Right ventricle myocardium superior (tissue), 1 donor: ENCODE results near the gene ECHS1. TPM values are rescaled to one million over a fixed set of nuclear protein-coding genes. Genes with fewer than 3 reads are reported as not detected.
"Not testable (repeated sequence)": the region's sequence is repeated elsewhere in the genome, so short reads cannot be mapped to it uniquely, and the experiment has no call there.

Experiments
- ATAC-seq: fragments of 200-7000 bp; cut with Tn5 transposase; one replicate; pipeline ENCODE4 v1.9.1; 2020; ENCODE audit warnings: mild to moderate bottlenecking; ENCODE audit not compliant: poor library complexity
- DNase-seq: peaks from one replicate; pipeline ENCODE4 v3.0.0-alpha.2; 2020
- intact Hi-C: fragments of 100-400 bp; cut with DNase I; formaldehyde crosslinking; loops from one replicate; pipeline ENCODE4 v1.11.2; 2022
- total RNA-seq: library from RNA; stranded (reverse); fragmentation: NEBNext Ultra II Directional; extraction: Animal tissue kit (Norgen Biotek cat#: 25700); gene quantifications from one replicate; pipeline ENCODE4 v1.2.1, GENCODE V29; 2021
- donor health status: DM: no; HTN: yes; CAD: no; lungs with severe emphysema.

Gene ECHS1
- total RNA-seq, 1 donor from 2014 or later: 239 TPM

DNA sequence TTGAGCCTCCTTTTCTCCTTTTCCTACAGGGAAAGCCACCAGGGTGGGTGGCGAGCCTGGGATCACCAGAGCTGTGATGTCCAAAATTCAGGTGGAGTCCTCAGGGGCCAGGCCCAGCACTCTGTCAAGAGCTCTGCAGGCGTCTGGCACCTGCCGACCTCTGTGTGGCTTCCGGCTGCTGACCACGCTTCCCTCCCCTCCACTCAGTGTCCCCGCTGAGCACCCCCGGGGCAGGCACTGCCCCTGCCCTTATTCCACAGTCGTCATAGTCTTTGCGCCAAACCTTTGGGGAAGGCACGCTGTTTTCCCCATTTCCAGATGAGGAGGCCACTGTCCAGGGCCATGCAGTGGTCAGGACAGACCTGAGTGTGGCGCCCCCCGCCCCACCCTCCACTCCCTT, 28.3 kb upstream of the ECHS1 start:
- intact Hi-C loops: no loop called here
- ATAC-seq (no peak), DNase-seq (no peak)

DNA sequence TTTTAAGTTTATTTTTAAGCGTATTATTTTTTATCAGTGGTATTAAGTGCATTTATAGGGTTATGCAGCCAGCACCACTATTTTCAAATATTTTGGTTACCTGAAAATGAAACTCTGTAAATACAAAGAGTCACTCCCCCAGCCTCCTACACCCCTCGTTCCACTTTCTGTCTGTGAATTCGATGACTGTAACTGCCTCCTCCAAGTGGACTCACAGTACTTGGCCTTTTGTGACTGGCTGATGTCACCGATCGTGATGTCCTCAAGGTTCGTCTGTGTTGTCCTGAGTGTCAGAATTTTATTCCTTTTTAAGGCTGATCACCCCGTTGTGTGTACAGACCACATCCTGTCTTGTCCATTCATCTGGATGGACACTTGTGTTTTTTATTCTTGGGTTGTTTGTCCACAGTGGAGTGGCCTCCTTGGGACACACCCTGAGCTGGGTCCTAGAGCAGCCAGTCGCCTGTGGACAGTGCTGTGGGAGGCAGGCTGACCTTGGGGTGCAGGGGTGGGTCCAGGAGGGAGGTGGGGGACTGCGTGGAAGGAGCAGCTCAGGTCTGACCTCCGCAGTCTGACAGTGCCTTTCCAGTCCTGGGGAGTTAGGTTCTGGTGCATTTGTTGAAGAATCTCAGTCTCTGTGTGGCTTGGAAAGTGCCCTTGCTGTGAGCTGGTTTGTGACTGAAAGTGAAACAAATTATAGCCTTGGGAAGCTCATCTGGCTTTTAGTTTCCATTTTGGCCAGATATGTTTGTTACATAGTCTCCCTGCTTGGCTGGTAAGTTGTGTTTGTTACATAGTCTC, 27.7 kb upstream of the ECHS1 start:
- DNase-seq (no peak), ATAC-seq (no peak)
- intact Hi-C loops: no loop called here

DNA sequence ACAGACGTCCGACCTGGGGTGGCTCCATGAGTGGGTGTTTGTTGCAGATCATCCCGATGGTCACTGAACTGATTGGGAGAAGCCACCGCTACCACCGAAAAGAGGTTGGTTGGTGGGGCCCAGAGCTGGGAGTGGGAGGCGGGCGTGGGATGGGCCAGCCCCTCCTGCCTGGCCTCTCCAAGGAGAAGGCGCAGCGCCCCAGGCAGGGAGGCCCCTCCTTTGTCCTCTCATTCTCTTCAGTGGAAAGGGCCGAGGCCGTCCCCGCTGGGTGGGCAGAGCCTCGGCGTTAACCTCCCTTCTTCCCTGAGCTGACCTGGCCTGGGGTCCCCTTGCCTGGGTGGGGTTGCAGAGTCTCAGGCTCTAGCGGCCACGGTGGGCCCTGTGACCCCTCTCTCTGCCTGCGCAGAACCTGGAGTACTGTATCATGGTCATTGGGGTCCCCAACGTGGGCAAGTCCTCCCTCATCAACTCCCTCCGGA, 26.0 kb upstream of the ECHS1 start:
- no peak for DNase-seq
- intact Hi-C loops: no loop called here
- ATAC-seq: no peak

DNA sequence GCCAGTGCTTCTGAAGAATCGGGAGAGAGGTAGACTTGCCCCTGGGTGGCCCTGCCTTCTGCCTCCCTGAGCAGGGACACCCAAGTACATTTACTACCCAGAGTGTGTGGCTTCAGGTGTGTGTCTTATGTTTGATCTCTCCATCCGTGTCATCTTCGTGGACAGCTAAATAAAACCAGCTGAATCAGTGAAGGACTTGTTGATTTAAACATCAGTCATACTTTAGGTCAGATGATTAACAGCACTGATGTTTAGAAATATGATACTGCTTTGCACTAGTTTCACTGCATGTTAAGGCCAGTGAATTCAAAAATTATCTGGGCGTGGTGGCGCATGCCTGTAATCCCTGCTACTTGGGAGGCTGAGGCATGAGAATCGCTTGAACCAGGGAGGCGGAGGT, 24.8 kb upstream of the ECHS1 start:
- DNase-seq (no peak), ATAC-seq (no peak)
- intact Hi-C loops: no loop called here

DNA sequence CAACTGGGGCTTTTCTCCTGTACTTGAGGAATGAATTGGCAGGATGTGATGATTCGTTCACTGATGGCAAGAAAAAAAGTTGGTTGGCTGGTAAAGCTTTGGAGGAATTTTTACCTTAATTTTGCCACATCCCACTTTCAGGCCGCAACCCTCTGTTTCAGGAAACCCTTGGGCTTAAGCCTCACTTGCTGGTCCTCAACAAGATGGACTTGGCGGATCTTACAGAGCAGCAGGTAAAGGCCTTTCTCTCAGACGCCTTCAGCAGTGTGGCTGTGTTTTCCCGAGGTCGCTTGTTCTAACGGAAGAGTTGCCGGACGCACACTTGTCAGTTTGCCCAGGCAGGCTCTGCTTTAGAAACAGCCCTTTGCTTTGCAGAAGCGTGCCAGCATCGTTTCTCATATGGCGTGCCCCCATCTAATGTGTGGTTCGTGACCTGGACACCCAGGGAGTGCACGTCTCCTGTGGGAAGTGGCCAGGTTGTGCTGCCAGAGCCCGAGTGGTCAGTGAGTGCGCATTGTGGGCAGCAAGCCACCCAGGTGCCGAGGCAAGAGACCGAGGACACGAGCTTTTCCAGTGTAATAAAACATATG, 23.0 kb upstream of the ECHS1 start:
- DNase-seq: no peak
- no peak for ATAC-seq
- intact Hi-C loops: no loop called here

DNA sequence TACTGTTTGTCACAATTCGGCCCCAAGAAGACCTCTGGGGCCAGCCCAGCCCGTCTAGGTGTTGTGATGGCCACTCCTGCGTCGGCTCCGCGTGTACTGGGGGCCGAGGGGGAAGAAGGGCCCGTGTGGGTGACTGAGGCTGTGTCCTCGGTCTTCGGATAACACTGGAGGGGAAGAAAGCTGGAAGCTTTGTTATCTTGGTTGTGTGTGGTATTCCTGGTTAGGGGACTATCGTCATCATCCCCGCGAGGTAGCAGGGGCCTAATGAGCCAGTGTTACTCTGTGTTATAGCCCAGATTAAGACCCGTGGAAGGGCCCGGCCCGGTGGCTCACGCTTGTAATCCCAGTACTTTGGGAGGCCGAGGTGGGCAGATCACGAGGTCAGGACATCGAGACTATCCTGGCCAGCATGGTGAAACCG, 21.7 kb upstream of the ECHS1 start:
- intact Hi-C loops: no loop called here
- DNase-seq (no peak), ATAC-seq (no peak)

DNA sequence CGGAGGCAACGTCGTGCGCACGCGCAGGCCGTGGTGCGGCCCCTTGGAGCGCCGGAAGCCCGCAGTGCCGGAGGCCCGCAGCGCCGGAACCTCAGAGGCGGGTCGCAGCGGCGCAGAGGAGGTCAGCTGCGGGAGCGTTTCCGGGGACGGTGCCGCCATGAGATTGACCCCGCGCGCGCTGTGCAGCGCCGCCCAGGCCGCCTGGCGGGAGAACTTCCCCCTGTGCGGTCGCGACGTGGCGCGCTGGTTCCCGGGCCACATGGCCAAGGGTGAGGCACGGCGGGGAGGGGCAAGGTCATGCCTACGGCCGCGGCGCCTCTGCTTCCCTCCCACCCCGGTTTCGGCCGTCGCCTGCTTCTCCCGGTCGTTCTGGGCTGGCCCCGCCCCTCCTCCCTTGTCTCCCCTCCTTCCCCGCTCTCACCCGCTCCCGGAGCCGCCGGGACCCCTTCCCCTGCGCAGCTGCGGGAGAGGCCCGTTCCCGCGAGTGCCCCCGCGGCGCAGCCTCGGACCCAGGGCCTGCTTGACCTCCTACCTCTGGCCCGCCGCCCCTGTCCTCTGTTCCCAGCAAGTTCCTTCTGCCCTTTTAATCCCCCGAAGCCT, 21.0 kb upstream of the ECHS1 start, which contains the start of gene MTG1:
TSS of gene MTG1 (plus strand) at position 94 of the 600 bp plus-strand sequence. CDS start at position 158, 64 bp downstream.
- DNase-seq (peak; percentile 97), ATAC-seq (peak; percentile 98)
- intact Hi-C loops: no loop called here

DNA sequence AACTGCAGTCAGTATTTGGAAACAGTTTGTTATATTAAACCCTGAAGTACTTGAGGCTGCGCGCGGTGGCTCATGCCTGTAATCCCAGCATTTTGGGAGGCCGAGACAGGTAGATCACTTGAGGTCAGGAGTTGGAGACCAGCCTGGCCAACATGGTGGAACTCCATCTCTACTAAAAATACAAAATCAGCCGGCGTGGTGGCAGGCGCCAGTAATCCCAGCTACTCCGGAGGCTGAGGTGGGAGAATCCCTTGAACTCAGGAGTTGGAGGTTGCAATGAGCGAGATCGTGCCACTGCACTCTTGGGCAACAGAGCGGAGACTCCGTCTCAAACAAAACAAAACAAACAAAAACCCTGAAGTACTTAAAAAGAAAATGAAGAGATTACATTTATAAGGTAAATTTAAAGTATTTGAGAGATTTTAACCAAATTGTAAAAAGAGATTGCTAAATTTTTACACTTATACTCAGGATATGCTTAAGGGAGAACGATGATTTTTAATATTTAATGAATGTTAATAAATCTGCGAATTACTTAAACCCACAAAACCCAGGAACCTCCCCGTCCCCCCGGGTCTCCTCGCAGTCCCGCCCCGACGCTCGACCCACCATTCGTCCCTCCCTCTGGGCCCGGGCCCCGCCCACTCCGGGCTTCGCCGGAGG, 20.4 kb upstream of the ECHS1 start:
- ATAC-seq: no peak
- intact Hi-C loops: no loop called here
- no peak for DNase-seq

DNA sequence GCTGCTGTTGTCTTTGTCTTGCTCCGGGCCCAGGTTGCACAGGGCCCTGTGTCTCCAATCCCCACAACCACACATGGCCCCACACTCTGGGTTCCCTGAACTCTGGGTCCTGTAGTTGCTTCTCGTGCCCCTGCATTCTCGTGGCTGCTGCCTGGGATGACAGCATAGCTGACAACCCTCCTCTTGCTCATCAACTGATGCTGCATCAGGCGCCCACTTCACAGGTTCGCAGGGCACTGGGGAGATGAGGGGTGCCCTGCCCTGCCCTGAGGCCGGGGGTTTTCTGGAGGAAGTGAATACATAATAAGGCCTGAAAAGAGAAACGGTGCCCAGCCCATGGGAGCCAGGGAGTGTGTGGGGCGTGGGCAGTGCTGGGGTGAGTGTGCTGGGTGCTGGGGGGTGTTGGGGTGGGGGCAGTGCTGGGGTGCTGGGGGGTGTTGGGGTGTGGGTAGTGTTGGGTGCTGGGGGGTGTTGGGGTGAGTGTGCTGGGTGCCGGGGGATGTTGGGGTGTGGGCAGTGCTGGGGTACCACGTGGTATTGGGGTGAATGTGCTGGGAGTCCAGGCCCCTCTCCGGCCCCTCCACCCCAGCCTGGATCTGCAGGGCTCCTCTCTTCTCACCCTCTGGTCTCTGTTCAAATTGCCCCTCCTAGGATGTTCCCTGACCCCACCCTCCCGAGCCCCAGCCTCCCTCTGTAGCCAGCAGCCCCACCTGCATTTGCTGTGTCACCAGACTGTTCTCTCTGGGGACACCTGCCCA, 18.8 kb upstream of the ECHS1 start:
- ATAC-seq: no peak
- intact Hi-C loops: no loop called here
- no peak for DNase-seq

DNA sequence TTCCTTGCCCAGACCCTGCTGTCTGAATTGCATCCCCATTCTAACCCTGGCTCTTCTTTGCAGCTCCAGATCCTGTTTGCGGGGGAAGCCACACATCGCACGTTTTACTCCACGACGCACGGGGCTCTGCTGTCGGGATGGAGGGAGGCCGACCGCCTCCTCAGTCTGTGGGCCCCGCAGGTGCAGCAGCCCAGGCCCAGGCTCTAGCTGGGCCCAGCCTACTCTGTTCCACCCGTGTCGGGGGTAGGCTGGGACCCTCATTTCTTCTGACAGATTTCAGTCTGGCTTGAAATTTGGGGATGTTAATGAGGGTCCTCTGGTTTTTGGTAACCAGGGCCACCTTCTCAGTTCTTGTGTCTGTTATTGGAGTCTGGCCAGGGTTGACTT, 18.1 kb upstream of the ECHS1 start:
- DNase-seq (no peak), ATAC-seq (no peak)
- intact Hi-C loops: no loop called here

DNA sequence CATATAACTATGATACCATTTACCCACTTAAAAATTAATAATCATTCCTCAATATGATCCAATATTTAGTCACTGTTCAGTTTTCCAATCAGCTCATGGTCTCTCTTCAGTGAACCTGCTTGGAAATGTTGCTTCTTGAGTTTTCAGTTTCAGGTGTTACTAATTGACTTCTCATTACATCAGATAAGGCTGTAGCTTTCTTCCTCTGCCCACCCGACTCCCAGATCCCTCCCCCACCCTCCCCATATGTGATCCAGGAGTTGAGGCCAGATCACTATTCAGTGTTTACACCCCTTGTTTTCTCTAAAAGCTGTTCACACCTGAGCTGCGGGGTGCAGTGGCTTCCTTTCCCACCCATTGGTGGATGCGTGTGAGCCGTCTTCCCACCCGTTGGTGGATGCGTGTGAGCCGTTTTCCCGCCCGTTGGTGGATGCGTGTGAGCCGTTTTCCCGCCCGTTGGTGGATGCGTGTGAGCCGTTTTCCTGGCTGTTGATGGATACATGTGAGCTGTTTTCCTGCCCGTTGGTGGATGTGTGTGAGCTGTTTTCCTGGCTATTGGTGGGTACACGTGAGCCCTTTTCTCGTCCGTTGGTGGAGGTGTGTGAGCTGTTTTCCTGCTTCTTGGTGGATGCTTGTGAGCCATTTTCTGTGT, 17.6 kb upstream of the ECHS1 start:
- intact Hi-C loops: no loop called here
- DNase-seq: no peak
- no peak for ATAC-seq

DNA sequence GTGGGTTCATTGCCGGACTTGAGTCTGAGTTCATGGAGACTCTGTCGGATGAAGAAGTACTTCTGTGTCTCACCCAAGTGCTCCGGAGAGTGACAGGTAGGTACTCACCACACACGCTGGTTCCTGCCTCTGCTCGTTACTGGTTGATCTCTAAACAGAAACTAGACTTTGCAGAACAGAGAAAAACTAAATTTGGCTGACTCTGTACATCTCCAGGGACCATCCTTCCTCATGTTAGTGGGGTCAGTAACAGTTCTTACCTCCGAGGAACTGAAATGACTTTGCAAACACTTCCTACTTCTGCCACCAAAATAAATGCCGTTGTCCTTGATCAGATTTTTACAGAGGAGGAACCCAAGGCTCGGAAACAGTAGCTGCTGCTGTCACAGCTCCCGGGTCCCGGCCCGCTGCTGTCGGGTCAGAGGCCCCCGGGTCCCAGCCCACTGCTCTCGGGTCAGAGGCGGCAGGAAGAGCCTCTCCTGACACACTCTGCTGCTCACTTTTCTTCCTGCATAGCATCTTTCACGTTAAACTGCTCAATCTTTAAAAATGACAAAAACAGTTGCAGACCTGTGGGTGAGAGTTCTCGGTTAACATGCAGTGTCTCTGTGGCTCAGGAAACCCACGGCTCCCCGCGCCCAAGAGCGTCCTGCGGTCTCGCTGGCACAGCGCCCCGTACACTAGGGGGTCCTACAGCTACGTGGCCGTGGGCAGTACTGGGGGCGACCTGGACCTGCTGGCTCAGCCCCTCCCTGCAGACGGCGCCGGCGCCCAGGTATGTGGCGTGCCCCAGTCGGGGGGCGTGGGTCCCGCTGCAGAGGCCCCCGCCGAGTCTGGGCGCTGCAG, 16.0 kb upstream of the ECHS1 start:
- DNase-seq (no peak), ATAC-seq (no peak)
- intact Hi-C loops: no loop called here

DNA sequence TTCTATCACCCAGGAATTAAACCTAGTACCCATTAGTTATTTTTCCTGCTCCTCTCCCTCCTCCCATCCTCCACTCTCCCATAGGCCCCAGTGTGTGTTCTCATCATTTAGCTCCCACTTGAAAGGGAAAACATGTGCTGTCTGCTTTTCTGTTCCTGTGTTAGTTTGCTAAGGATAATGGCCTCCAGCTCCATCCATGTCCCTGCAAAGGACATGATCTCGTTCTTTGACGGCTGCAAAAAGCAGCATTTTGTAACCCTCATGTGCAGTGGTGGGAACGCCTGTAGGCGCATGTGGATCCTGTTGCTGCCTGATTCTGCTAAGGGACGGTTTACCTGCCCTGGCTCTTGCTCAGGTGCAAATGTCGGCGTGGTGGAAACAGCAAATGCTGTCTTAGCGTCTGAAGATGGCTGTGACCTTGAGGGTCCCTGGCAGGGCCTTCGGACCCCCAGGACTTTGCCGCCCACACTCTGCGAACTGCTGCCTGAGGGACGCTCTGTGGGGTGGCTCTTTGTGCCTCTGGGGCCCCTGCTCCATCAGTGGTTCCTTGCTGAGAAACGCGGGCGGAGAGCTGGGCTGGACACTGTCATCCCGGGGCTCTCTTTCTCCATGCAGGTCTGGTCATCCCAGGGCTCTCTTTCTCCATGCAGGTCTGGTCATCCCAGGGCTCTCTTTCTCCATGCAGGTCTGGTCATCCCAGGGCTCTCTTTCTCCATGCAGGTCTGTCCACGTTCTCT, 15.2 kb upstream of the ECHS1 start:
- intact Hi-C loops: no loop called here
- DNase-seq: no peak
- no peak for ATAC-seq

DNA sequence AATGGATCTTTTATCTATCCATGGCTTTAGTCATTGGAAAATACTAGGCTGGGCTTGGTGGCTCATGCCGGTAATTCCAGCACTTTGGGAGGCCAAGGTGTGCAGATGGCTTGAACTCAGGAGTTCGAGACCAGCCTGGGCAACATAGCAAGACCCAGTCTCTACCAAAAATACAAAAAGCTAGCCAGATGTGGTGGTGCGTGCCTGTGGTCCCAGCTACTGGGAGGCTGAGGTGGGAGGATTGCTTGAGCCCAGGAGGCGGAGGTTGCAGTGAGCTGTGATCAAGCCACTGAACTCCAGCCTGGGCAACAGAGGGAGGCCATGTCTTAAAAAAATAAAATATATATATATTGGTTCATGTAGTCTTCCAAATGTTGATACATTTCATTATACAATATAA, 13.8 kb upstream of the ECHS1 start:
- intact Hi-C loops, DNase-seq, ATAC-seq: not testable (repeated sequence)

DNA sequence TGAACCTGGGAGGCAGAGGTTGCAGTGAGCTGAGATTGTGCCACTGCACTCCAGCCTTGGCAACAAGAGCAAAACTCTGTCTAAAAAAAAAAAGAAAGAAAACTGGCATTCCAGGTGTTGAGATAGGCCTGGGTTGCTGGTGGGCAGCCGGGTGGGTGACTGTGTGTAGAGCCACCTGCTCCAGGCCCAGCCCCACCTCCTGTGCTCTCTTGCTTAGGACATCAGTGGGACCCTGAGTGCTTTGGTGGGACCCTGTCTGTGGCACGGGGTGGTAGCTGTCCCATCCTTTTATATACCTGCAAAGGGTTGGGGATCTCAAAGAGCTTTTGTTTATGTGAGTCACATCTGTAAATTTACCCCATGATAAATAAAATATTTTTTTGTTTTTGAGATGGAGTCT, 12.1 kb upstream of the ECHS1 start:
- intact Hi-C loops: no loop called here
- no peak for ATAC-seq

DNA sequence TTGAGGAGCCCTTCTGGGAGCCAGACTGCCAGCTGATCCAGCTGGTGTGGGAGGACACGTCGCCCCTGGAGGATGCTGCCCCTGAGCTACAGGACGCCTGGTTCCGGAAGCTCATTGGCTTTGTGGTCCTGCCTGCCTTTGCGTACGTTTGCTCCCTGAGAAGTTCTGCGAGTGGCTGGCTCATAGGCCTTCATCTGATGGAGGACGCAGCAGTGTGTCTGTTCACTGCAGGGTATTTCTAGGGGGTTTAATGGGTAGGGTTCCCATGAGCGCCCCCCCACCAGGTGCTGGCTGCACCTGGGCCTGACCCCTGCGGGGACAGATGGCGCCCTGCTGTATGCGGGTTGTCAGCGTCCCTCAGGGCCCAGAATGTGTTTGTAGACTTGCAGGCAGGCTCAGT, 10.9 kb upstream of the ECHS1 start:
- ATAC-seq (no peak), DNase-seq (no peak)
- intact Hi-C loops: no loop called here

More for the DNA sequence above, 12.1 kb upstream of the ECHS1 start:
- DNase-seq: no peak

DNA sequence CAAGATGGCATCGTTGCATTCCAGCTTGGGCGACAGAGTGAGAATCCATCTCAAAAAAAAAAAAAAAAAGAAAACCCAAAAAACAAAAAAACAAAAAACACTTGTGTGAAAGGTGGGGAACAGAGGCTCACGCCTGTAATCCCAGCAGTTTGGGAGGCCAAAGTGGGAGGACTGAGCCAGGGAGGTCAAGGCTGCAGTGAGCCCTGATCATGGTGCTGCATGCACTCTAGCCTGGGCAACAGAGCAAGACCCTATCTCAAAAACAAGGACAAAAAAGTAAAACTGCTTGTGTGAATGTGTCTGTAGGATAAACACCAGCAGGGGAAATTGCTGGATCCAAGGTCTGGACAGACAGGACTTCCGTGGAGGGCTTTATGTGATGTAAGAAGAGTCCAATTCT, 10.4 kb upstream of the ECHS1 start:
- ATAC-seq: no peak
- no peak for DNase-seq
- intact Hi-C loops: no loop called here
